ENCODE data around the gene NBEAL1.
"Not testable (repeated sequence)": the region's sequence is repeated elsewhere in the genome, so short reads cannot be mapped to it uniquely, and the experiment has no call there.

Gene NBEAL1

GRCh38 chr2:203229674-203230073, 215.0 kb downstream of the NBEAL1 start:
- not testable (repeated sequence) for DNase-seq (ENCODE audit: low read depth)

GRCh38 chr2:203237346-203238238, 222.9 kb downstream of the NBEAL1 start:
- no peak for DNase-seq (ENCODE audit: low read depth)

GRCh38 chr2:203238292-203238703, 223.6 kb downstream of the NBEAL1 start:
- no peak for DNase-seq (ENCODE audit: low read depth)

- peak; percentile 64 for DNase-seq (ENCODE audit: low read depth)
Measured at GRCh38 chr2:203238704-203239526, 224.2 kb downstream of the NBEAL1 start, which contains the start of gene CYP20A1. TSS of gene CYP20A1 (plus strand) at chr2:203239018. CDS start at chr2:203239063, 45 bp downstream.

- DNase-seq (ENCODE audit: low read depth), result no peak
Measured at GRCh38 chr2:203240491-203240890, 225.8 kb downstream of the NBEAL1 start.

GRCh38 chr2:203242518-203242917, 227.8 kb downstream of the NBEAL1 start:
- no peak for DNase-seq (ENCODE audit: low read depth)

GRCh38 chr2:203246646-203247045, 232.0 kb downstream of the NBEAL1 start:
- DNase-seq (ENCODE audit: low read depth), result no peak

GRCh38 chr2:203252818-203253217, 238.1 kb downstream of the NBEAL1 start:
- DNase-seq (ENCODE audit: low read depth), result no peak

GRCh38 chr2:203253422-203254095, 238.9 kb downstream of the NBEAL1 start:
- DNase-seq (ENCODE audit: low read depth), result not testable (repeated sequence)

GRCh38 chr2:203261326-203262159, 246.9 kb downstream of the NBEAL1 start:
- DNase-seq (ENCODE audit: low read depth), result no peak

Data from HS-27A (cell line).